Fibroblast of the conjunctiva (primary cell): ENCODE results near the gene NEK11.
"Not testable (repeated sequence)": the region's sequence is repeated elsewhere in the genome, so short reads cannot be mapped to it uniquely, and the experiment has no call there.

ENCODE experiments used
- DNase-seq: peaks from one replicate; pipeline ENCODE4 v3.0.0-alpha.2; 2010; ENCODE audit warnings: low read depth

Gene NEK11

GRCh38 chr3:131360191-131360755 is 333.6 kb downstream of the NEK11 start:
- DNase-seq, result no peak

- DNase-seq, result not testable (repeated sequence)
Measured at GRCh38 chr3:131361066-131361463, 334.4 kb downstream of the NEK11 start.

- peak; percentile 35 for DNase-seq
Measured at GRCh38 chr3:131361464-131362421, 335.1 kb downstream of the NEK11 start.

- DNase-seq, result no peak
Measured at GRCh38 chr3:131363275-131363674, 336.6 kb downstream of the NEK11 start.

DNA sequence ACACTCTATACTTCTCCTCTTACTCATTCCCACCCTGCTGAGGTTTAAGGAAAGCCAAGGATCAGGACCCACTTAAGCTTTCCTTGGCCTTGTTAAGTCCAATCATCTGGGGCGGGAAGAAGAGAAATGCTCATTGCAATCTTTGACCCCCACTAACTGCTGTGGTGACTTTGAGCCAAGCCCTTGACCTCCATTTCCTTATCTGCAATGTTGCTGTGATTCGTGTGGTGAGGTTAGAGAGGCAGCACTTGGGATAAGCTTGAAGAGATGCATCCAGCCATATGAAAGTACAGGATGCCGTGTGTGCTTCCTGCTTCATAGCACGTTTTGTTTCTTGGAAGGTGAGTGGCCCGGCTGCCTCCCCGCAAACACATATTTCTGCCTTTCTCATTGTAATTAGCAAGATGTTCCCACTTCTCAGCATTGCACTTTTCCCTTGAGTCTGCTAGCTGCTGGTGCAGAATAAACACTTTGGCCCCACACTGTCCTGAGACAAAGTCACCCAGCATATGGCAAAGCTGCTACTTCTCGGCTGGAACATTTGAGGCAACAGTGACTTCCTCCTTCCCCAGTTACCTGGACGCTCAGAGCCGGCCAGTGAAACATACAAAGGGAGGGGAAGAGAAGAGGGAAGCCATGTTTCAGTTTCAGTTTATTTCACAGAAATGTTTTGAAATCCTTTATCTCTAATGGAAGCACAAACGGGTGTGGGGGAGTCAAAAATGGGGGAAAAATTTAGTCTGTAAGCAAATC is 344.4 kb downstream of the NEK11 start:
- no peak for DNase-seq

DNA sequence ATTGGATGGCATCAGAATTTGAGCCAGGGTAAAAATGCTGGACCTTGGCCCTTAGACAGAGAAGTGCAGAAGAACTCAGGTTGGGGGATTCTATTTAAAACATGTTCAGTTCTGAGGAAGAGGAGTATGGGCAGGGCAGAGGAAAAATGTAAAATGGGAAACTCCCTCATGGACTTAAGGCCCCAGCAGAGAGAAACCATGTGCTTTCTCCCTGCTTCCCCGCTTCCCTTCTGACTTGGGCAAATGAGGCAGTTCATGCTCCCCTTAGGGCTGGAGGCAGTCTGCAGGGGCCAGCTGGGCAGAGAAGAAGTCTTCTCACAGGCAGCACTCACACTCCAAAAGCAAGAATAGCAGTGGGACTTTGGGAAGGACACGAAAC is 345.0 kb downstream of the NEK11 start:
- DNase-seq, result no peak

- no peak for DNase-seq
Measured at GRCh38 chr3:131374741-131375140, 348.1 kb downstream of the NEK11 start.

- not testable (repeated sequence) for DNase-seq
Measured at GRCh38 chr3:131380821-131381444, 354.3 kb downstream of the NEK11 start.

- peak; percentile 99 for DNase-seq
Measured at GRCh38 chr3:131381445-131382291, 355.0 kb downstream of the NEK11 start, which contains the start of gene NUDT16. NUDT16 (plus strand) TSS chr3:131381774; CDS start chr3:131381805, 31 bp downstream.

DNA sequence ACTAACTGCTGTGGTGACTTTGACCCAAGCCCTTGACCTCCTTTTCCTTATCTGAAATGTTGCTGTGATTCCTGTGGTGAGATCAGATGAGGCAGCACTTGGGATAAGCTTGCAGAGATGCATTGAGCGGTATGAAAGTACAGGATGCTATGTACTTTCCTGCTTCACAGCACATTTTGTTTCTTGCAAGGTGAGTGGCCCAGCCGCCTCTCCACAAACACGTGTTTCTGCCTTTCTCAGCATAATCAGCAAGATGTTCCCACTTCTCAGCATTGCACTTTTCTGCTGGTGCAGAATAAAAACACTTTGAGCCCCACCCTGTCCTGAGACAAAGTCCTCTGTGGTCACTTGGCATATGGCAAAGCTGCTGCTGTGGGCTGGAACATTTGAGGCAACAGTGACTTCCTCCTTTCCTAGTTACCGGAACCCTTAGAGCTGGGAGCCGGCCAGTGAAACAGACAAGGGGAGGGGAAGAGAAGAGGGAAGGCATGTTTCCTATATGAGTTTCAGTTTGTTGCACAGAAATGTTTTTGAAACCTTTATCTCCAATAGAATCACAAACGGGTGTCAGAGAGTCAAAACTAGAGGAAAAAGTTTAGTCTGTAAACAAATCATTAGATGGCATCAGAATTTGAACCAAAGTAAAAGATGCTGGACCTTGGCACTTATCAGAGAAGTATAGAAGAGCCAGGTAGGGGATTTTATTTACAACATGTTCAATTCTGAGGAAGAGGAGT is 359.9 kb downstream of the NEK11 start:
- no peak for DNase-seq

GRCh38 chr3:131387796-131388489 is 361.3 kb downstream of the NEK11 start:
- no peak for DNase-seq

- DNase-seq, result no peak
Measured at GRCh38 chr3:131388490-131388799, 361.8 kb downstream of the NEK11 start.

- no peak for DNase-seq
Measured at GRCh38 chr3:131390331-131390730, 363.7 kb downstream of the NEK11 start.

- DNase-seq, result no peak
Measured at GRCh38 chr3:131393051-131393450, 366.4 kb downstream of the NEK11 start.

GRCh38 chr3:131393868-131394267 is 367.2 kb downstream of the NEK11 start:
- DNase-seq, result no peak

DNA sequence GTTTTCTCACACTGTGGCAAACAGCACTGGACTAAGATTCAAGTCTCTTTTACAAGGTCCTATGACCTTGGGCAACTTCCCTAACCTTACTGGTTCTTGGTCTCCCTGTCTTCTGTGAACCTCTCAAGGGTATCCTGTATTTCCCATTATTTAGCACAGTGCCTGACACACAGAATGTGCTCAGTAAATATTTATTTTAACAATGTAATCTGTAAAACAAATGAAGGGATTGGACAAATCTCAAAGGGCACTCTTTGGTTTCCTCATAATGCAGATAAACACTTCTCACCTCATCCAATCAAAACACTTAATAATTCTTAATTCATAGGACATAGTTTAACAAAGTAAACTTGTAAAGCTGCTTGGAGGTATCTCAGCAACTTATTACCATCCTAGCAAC is 367.7 kb downstream of the NEK11 start:
- no peak for DNase-seq

DNA sequence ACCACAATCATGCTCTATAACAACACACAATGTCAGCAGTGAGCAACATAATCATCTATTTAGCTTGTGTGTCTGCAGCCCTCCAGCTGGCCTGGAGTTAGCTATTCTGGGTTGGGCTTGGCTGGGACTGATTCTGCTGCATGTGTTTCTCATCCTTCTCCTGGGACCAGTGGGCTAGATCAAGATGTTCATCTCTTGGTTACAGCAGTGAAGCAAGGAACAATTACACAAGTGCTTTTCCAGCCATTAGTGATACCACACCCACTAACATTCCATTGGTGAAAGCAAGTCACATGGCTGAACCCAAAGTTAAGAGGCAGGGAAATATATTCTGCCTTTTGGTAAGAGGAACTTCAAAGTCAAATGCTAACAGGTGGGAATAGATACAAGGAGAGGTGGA is 369.5 kb downstream of the NEK11 start:
- peak; percentile 70 for DNase-seq

GRCh38 chr3:131397889-131398288 is 371.2 kb downstream of the NEK11 start:
- no peak for DNase-seq
